Measurements from ENCODE around the gene CDK6.

GRCh38 chr7:92836489-92836999 is at the start of gene CDK6:
- TF ChIP-seq NFATC3 (IDR thresholded peaks at IDR 0.05) (no peak), REST (IDR thresholded peaks at IDR 0.05; ENCODE audit: borderline replicate concordance) (no peak), REST (CRISPR knock-in tag; IDR thresholded peaks at IDR 0.05; ENCODE audit: low read depth) (no peak)

All from K562 (cell line).